Heart left ventricle (tissue), 13 donors: Measurements from ENCODE around the gene HEPHL1.

Source experiments
- CTCF ChIP-seq, 12 donors: fragments of 200-600 bp; sonication (generic) in 4 of 12; IDR thresholded peaks; one replicate each; pipeline versions ENCODE4 v1.5.0 to v1.8.0; 2018 to 2022; ENCODE audit warnings: antibody characterized with exemption in 12 of 12, mild to moderate bottlenecking in 5 of 12
- POLR2A ChIP-seq, 2 donors: fragments of 450-650 bp; IDR thresholded peaks; one replicate each; pipeline ENCODE4 v1.6.1; 2017; ENCODE audit warnings: antibody characterized with exemption in 2 of 2, mild to moderate bottlenecking in 2 of 2, moderate library complexity in 2 of 2
- donor health status: ischemic (EF 13 %, LVEDD 7.1; RV severe dilation, severe dysfunction).
- donor health status: DM: no; HTN: yes; CAD: no.
- donor health status: DM: no; HTN: no; CAD: no.
- donor health status: ischemic (EF 25% LVEDD 6.9; RV normal size, moderate dysfunction).
- donor health status: ischemic (EF 25% LVEDD 5.7; RV mildly dilated, moderate dysfunction).
- donor health status: ischemic (EF 35%, LVEDD 5.7; RV mildly dilated, moderate dysfunction).
- donor health status: nonischemic (EF 11% LVEDD 7.7; RV severe dilation, severe dysfunction).
- donor health status: DM: yes; HTN: yes; CAD: no.
- donor health status: PGD.
- donor health status: ischemic (EF 29% LVEDD 5.4; RV normal size, mild dysfunction).
- donor health status: nonischemic (EF 23%, LVEDD 6.1; RV moderate dilation, normal function).

GRCh38 chr11:94066901-94067429, 45.8 kb downstream of the HEPHL1 start:
- no peak for TF ChIP-seq CTCF (IDR thresholded peaks at IDR 0.05)
- no peak for TF ChIP-seq POLR2A (IDR thresholded peaks at IDR 0.05)
